MCF 10A (cell line): ENCODE measurements around the gene SLAMF9. TPM values are rescaled to one million over a fixed set of nuclear protein-coding genes. Genes with fewer than 3 reads are reported as not detected.

Experiments
- BruUV-seq: library from RNA; stranded (reverse); fragments of 400-500 nt; replicated peaks from 2 replicates; lab custom pipeline; 2021; lab: Mats Ljungman, UMichigan
- CTCF ChIA-PET: fragments of 300-600 bp; sonication (Branson Sonifier 250); formaldehyde crosslinking; extraction: SDS; loops from one replicate; lab custom pipeline; 2021; ENCODE audit warnings: antibody characterized with exemption, inconsistent platforms; lab: Yijun Ruan, JAX
- POLR2A ChIA-PET: fragments of 300-600, 350-650 bp; sonication (Branson Sonifier 250); formaldehyde crosslinking; extraction: SDS; loops from one replicate; lab custom pipeline; 2020; ENCODE audit warnings: antibody characterized with exemption, inconsistent platforms; lab: Yijun Ruan, JAX
- DNase-seq: peaks from one replicate; pipeline ENCODE4 v3.0.0-alpha.2; 2018; ENCODE audit not compliant: unreplicated experiment
- H3K27ac Mint-ChIP-seq: one replicate; pipeline ENCODE4 v1.8.0; 2022; ENCODE audit warnings: mild to moderate bottlenecking, low read depth, mixed read lengths; ENCODE audit not compliant: unreplicated experiment
- H3K27me3 Mint-ChIP-seq: one replicate; pipeline ENCODE4 v1.8.0; 2022; ENCODE audit warnings: mixed read lengths; ENCODE audit not compliant: insufficient read depth, unreplicated experiment
- H3K36me3 Mint-ChIP-seq: one replicate; pipeline ENCODE4 v1.8.0; 2022; ENCODE audit warnings: mild to moderate bottlenecking, moderate library complexity, mixed read lengths; ENCODE audit not compliant: insufficient read depth, unreplicated experiment
- H3K4me1 Mint-ChIP-seq: one replicate; pipeline ENCODE4 v1.8.0; 2022; ENCODE audit warnings: mixed read lengths; ENCODE audit not compliant: insufficient read depth, unreplicated experiment
- H3K4me3 Mint-ChIP-seq: one replicate; pipeline ENCODE4 v1.8.0; 2022; ENCODE audit warnings: mild to moderate bottlenecking, moderate library complexity, mixed read lengths; ENCODE audit not compliant: unreplicated experiment
- H3K9me3 Mint-ChIP-seq: one replicate; pipeline ENCODE4 v1.8.0; 2022; ENCODE audit warnings: mixed read lengths; ENCODE audit not compliant: unreplicated experiment
- intact Hi-C: fragments of 100-400 bp; cut with micrococcal nuclease; formaldehyde crosslinking; loops from 2 replicates; pipeline ENCODE4 v1.14.1; 2022
- total RNA-seq: library from RNA; stranded (reverse); gene quantifications from 2 replicates; pipeline ENCODE4 v1.2.3, GENCODE V29; 2022
- TF ChIP-seq, protein P1 (sequence below): fragments of 200-600 bp; IDR thresholded peaks from one replicate; pipeline ENCODE4 v1.8.0; 2022; ENCODE audit warnings: antibody characterized with exemption, mild to moderate bottlenecking; ENCODE audit not compliant: unreplicated experiment

SLAMF9 gene
- total RNA-seq, 1 experiment from 2014 or later: not detected

DNA sequence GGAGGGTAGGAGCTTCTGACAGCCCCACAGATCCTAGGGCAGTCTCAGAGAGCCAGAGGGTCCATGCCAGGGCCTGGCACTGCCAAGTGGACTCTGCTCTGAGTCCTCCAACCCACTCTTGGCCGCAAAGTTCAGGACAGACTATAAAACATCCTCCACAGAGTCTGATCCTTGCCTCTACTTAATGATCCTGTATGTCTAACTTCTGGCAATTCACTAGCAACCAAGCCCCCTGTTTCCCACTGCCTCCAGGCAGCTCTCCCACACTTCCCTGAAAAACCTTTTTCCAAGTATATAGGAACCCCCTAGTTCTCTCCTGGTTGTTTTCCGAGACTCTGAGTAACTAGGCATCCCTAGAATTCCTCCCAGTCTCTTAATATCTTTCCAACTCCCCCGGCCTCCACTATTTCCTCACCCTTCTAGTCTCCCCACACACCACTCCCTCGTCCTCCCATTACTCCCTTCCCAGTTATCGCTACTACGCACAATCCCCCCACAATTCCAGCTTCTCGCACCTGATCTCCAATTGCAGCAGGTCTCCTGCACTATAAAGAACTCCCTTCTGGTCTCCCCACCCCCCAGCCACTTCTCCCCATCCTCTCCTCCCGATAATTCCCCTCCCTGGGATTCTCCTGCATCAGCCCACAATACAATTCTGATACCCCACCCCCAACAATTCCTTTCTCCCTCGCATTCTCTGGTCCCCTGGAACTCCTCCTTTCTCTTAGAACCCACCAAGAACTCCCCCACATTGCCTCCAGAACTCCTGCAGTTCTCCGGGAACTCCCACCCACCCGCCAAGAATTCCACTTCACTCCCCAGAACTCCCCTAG, 9.2 kb downstream of the SLAMF9 start:
- H3K4me3 Mint-ChIP-seq: peak overlapping the region; percentile 69
- H3K36me3 Mint-ChIP-seq: no peaks in the 10 kb centered on the region
- intact Hi-C loops: no loop called here
- ChIA-PET POLR2A (interaction anchor here (0.6 to 3.5 kb wide), 7 partner anchors 10 to 312 kb away, joined by 3 to 19 read pairs (median 5); partner anchors contain the start of genes SLAMF9 and TAGLN2), CTCF (interaction anchor here (0.6 to 52.4 kb wide), 10 partner anchors 10 to 134 kb away, joined by 3 to 1675 read pairs (median 6); no protein-coding TSS in a partner anchor)
- BruUV-seq: no TSS peak
- no peak overlapping the region for H3K27ac Mint-ChIP-seq
- H3K9me3 Mint-ChIP-seq: no peaks in the 10 kb centered on the region
- peaks cover 41% of the 10 kb centered on the region for H3K4me1 Mint-ChIP-seq
- TF ChIP-seq, protein P1, sequence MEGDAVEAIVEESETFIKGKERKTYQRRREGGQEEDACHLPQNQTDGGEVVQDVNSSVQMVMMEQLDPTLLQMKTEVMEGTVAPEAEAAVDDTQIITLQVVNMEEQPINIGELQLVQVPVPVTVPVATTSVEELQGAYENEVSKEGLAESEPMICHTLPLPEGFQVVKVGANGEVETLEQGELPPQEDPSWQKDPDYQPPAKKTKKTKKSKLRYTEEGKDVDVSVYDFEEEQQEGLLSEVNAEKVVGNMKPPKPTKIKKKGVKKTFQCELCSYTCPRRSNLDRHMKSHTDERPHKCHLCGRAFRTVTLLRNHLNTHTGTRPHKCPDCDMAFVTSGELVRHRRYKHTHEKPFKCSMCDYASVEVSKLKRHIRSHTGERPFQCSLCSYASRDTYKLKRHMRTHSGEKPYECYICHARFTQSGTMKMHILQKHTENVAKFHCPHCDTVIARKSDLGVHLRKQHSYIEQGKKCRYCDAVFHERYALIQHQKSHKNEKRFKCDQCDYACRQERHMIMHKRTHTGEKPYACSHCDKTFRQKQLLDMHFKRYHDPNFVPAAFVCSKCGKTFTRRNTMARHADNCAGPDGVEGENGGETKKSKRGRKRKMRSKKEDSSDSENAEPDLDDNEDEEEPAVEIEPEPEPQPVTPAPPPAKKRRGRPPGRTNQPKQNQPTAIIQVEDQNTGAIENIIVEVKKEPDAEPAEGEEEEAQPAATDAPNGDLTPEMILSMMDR: no peak
- DNase-seq: no peak
- no peaks in the 10 kb centered on the region for H3K27me3 Mint-ChIP-seq

DNA sequence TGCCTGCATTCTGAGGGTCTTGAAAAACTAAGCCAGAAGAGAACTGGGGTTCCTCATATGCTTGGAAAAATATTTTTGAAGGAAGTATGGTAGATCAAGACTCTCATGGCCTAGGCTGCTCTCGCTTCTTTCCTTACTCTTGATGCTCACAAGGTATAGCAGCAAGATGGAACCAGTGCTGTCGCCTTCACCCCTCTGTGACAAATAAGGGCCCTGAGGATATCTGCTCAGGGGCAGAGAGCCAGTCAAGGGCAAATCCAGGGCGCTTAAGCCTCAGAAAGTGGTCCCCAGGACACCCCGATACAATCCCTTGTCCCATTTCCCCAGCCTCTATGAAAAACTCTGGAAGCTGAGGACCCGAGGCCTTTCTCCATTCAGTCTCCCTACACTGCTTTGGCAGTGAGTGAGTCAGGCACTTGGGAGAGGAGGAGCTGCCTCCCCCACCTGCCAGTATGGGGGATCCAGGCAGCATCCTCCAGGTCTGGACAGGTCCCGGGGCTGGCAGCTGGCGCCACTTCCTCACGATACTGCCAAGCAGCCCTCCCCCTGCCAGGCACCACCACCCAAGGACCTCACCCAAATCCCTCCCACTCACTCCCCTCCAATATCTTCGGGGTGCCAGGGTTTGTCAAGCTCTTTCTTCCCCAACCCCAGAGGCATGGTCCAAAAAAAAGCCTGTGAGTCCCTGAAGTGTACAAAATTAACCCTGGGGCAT, 10.0 kb downstream of the SLAMF9 start:
- Mint-ChIP-seq H3K4me3 (no peak overlapping the region), H3K36me3 (no peaks in the 10 kb centered on the region), H3K9me3 (no peaks in the 10 kb centered on the region), H3K27ac (no peak overlapping the region), H3K4me1 (peaks cover 34% of the 10 kb centered on the region), H3K27me3 (no peaks in the 10 kb centered on the region)
- TF ChIP-seq, protein P1: no peak
- DNase-seq: peak; percentile 56
- POLR2A ChIA-PET: interaction anchor here (0.7 to 3.5 kb wide), 4 partner anchors 11 to 313 kb away, joined by 3 to 12 read pairs (median 6); partner anchors contain the start of genes SLAMF9 and TAGLN2
- no TSS peak for BruUV-seq
- CTCF ChIA-PET: interaction anchor here (0.6 to 52.4 kb wide), 9 partner anchors 8 to 135 kb away, joined by 3 to 1675 read pairs (median 6); no protein-coding TSS in a partner anchor
- intact Hi-C loops: no loop called here

DNA sequence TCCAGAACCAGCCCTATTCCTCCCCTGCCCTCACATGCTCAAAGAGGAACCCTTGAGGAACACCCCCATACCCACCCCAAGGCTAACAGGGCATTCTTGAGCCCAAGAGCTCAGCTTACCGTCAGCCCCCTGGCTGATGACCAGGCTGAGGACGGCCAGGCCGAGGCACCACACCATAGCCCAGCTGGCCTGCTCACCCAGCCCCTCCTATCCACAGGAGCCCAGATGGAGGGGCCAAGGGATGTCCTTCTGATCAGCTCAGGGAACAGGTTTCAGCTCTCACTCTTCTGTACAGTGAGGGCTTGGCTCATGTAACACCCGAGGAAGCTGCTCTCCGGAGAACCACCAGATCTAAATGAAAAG, 10.8 kb downstream of the SLAMF9 start:
- no TSS peak for BruUV-seq
- H3K36me3 Mint-ChIP-seq: no peaks in the 10 kb centered on the region
- no peaks in the 10 kb centered on the region for H3K27me3 Mint-ChIP-seq
- intact Hi-C loops: no loop called here
- CTCF ChIA-PET: interaction anchor here (0.7 to 52.4 kb wide), 6 partner anchors 8 to 143 kb away, joined by 3 to 1675 read pairs (median 6); no protein-coding TSS in a partner anchor
- no peak for DNase-seq
- H3K4me1 Mint-ChIP-seq: peaks cover 34% of the 10 kb centered on the region
- no peak overlapping the region for H3K27ac Mint-ChIP-seq
- POLR2A ChIA-PET: interaction anchor here (1.5 to 3.5 kb wide), 2 partner anchors 12 to 17 kb away, joined by 5 to 12 read pairs; partner anchors contain the start of genes SLAMF9 and TAGLN2
- no peaks in the 10 kb centered on the region for H3K9me3 Mint-ChIP-seq
- H3K4me3 Mint-ChIP-seq: no peak overlapping the region
- TF ChIP-seq, protein P1: no peak
